Fibroblast of skin of scalp (primary cell): Measurements from ENCODE around the gene UBASH3B.
"Not testable (repeated sequence)": the region's sequence is repeated elsewhere in the genome, so short reads cannot be mapped to it uniquely, and the experiment has no call there.

Experiments
- DNase-seq: peaks from one replicate; pipeline ENCODE4 v3.0.0-alpha.2; 2013

Gene UBASH3B

DNA sequence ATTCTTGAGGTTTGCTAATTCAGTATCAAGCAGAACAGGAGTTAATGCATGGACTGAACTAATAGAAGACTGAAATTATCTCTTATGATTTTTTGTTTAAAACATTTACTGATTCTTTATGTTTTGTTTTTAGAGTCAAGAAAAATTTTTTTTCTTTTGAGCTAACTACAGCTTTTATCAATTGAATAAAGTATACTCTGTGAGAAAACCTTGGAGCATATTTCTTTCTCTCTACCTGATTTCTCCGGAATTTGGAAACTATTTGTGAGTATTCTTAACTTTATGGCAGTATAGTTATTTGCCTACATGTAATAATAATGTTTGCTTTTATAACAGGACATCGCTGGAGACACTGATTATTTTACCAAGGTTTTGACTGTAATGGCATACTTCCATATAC, 164.6 kb downstream of the UBASH3B start:
- DNase-seq, result no peak

- no peak for DNase-seq
These were observed 165.6 kb downstream of the UBASH3B start for GRCh38 chr11:122821169-122821568.

GRCh38 chr11:122822241-122822640, 166.7 kb downstream of the UBASH3B start:
- no peak for DNase-seq

DNA sequence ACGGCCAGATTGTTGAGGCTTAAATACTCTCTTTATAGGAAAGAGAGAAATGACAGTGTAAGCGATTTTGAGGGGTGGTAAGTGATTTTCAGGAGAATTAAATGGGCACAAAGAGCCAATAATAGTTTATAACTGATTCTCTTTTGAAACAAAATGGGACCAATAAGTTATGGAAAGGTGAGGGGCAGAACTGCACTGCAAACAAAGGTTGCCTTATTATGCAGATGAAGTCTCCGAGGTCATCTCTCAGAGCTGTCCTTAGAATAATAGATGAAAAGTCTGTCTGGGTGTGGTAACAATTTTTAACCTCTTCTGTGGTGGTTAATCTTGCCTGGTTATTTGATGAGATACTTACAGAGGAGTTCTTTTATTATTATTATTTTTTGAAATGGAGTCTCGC, 168.0 kb downstream of the UBASH3B start:
- no peak for DNase-seq

GRCh38 chr11:122829371-122829770, 173.8 kb downstream of the UBASH3B start:
- DNase-seq, result peak; percentile 25

DNA sequence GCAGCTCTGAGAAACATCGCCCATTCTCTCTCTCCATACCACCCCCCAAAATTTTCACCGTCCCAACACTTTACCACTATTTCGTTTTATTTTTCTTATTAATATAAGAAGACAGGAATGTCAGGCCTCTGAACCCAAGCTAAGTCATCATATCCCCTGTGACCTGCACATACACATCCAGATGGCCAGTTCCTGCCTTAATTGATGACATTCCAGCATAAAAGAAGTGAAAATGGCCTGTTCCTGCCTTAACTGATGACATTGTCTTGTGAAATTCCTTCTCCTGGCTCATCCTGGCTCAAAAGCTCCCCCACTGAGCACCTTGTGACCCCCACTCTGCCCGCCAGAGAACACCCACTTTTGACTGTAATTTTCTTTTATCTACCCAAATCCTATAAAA, 176.8 kb downstream of the UBASH3B start:
- not testable (repeated sequence) for DNase-seq

GRCh38 chr11:122832721-122833470, 177.4 kb downstream of the UBASH3B start:
- no peak for DNase-seq

DNA sequence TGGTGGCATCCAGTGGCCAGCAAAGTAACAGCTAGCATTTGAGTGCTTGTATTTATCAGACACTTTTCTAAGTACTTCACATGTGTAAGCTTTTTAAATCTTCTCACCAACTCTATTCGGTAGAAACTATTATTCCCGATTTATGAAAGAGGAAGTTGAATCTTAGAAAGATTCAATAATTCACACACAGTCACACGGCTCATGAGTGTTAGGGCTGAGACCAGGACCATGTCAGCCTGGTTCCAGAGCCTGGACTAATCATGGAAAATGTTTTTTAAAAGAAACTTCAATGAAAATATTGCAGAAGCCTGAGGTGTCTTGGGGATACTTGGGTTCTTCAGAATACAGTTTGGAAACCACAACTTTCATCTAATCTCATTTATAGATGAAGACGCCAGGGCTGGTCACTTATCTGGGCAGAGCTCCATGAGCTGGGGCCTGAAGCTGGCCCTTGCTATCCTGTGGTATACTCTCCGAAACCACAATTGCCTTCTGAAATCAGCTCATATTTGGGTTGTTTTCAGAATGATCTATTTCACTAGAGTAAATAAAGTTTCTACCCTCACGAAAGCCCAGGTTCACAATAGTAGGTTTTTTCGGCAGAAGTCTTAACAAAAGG, 178.4 kb downstream of the UBASH3B start:
- no peak for DNase-seq

- DNase-seq, result no peak
These were observed 181.4 kb downstream of the UBASH3B start for GRCh38 chr11:122836916-122837315.

DNA sequence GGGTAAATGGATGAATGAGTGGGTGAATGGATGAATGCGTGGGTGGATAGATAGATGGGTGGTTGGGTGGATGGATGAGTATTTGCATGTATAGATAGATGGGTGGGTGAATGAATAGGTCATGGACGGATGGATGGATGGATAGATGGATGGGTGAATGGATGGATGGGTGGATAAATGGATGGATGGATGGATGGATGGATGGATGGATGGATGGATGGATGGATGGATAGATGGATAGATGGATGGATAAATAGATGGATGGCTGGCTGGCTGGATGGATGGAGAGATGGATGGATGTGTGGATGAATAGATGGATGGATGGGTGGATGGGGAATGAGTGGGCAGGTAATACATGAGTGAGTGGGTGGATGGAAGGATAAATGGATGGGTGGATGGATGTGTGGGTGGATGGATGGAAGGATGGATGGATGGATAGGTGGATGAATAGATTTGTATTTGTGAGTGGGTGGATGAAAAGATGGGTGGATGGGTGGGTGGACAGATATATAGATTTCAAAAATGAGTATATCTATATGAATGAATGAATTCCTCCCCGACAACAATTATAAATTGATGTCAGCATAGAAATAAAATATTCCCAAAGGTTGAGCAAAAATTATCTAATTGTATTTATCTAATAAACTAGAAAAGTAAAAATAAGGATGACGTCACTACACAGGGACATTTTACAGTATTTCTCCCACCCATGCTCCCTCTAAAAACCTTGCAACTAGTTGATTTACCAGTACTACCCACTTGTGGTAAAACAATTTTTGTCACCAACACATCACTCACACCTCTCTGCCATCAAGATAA, 182.2 kb downstream of the UBASH3B start:
- DNase-seq, result no peak

- no peak for DNase-seq
These were observed 188.0 kb downstream of the UBASH3B start for GRCh38 chr11:122843281-122844141.

DNA sequence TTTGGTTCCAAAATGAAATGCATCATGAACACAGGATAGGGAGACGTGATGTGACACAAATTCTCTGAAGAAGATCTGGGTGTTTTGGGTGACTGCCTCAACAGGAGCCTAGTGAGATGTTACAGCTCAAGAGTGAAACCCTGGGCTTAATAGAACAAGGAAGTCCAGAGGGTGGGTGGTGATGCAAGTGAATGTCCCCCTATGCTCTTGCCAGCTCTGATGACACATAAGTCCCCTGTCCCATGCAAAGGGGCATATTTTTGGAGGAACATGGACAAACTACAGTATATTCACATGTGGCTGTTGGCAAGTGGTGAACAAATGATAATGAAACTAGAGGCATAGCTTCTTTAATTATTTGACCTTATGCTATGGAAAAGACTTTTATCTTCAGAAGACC, 191.9 kb downstream of the UBASH3B start:
- DNase-seq, result no peak

GRCh38 chr11:122848186-122848585, 192.7 kb downstream of the UBASH3B start:
- no peak for DNase-seq

- peak; percentile 65 for DNase-seq
These were observed 194.6 kb downstream of the UBASH3B start for GRCh38 chr11:122850076-122850631.

GRCh38 chr11:122851366-122851966, 195.9 kb downstream of the UBASH3B start:
- DNase-seq, result no peak

DNA sequence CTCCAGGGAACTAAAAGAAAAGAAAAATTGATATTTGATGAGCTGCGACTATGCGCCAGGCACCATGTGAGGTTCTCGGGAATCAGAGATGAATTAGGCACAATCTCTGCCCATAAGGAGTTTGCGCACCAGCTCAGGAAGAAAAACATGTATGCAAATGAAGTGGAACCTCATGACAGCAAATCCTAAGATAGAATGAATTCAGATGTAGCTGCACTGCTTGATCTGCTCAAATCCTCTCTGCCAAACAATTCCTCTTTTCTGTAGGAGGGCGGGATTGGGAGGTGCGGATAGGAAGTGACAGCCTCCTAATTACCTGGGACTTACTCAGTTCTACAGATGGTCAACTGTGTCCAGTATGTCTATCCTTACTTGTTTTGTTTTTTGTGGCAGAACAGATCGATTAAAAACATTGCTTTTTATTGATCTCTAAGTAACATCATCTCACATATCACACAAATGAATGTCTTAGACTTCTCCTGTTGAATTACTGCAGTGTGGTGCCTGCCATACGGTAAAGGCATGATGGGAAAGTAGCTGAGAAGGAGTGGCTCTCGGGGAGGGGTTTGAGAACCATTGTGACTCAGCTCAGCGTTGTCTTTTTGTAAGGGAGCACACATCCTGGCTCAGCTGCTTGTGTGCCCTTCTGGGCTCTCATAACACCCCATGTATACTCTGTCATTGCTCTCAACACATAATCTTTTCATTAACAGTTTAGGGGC, 196.7 kb downstream of the UBASH3B start:
- peak; percentile 47 for DNase-seq

DNA sequence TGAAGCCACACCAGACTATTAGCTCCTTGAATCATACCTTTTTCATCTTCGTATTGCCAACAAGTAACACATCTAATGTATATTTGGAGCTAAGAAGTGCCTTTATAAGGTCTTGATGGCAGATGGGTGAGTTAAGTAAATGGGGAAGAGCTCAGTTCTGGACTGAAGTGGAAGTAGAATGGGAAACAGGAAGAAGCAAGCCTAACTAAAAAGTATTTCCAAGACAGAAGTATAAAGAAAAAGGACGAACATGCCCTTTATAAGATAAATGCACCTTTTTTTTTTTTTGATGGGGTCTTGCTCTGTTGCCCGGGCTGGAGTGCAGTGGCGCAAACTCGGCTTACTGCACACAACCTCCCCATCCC, 197.3 kb downstream of the UBASH3B start:
- DNase-seq, result no peak

DNA sequence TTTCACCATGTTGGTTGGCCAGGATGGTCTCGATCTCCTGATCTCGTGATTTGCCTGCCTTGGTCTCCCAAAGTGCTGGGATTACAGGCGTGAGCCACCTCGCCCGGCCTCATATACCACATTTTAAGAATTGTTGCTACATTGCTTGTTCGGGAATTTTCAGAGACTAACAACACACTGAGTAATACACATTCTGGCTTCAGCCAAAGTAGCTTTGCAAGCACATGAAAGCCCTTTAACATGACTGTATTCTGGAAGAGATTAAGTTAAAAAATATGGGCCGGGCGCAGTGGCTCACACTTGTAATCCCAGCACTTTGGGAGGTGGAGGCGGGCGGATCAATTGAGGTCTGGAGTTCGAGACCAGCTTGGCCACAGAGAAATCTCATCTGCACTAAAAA, 197.7 kb downstream of the UBASH3B start:
- DNase-seq, result peak; percentile 15

DNA sequence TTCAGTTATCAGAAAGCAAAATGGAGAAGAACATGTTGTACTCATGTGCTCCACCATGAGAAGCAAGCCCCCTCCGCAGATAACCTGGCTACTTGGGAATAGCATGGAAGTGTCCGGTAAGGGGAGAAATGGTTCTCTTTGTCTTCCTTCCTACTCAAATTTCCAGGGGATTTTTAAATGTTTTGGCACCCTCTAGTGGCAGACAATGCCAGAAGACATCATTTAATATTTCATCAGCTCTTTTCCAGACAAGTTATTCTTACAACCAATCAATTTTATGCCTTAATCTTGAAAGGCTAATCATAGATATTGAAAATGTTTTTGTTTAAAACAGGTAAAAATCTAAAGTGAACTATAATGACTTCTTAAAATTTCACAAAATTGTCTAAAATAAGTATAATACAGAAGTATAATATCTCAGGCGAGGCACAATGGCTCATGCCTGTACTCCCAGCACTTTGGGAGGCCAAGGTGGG, 198.5 kb downstream of the UBASH3B start:
- peak; percentile 86 for DNase-seq

DNA sequence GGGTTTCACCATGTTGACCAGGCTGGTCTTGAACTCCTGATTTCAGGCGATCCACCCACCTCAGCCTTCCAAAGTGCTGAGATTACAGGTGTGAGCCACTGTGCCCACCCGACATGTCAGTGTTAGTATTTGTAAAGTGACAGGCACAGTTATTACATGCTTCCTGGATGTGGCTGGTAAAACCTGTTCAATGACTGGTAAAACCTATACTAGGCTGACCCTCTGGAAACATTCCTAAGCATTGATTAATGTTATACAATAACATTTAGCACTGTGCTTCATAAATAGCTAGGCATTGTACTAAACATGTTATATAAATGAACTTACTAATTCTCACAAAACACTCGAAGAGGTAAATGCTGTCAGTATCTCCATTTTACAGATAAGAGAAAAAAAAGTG, 206.1 kb downstream of the UBASH3B start:
- DNase-seq, result no peak

GRCh38 chr11:122862091-122862490, 206.6 kb downstream of the UBASH3B start:
- no peak for DNase-seq
